ENCODE results near the gene ZSCAN5A.
"Not testable (repeated sequence)": the region's sequence is repeated elsewhere in the genome, so short reads cannot be mapped to it uniquely, and the experiment has no call there.

Gene ZSCAN5A

GRCh38 chr19:56314018-56314380, 640 bp downstream of the ZSCAN5A start:
- DNase-seq (ENCODE audit: low spot score): no peak

- DNase-seq (ENCODE audit: low spot score): no peak
Measured at GRCh38 chr19:56312787-56313657, 1.6 kb downstream of the ZSCAN5A start.

- DNase-seq (ENCODE audit: low spot score): no peak
Measured at GRCh38 chr19:56312342-56312741, 2.3 kb downstream of the ZSCAN5A start.

GRCh38 chr19:56310462-56310861, 4.2 kb downstream of the ZSCAN5A start:
- DNase-seq (ENCODE audit: low spot score): no peak

GRCh38 chr19:56309511-56310185, 5.0 kb downstream of the ZSCAN5A start:
- DNase-seq (ENCODE audit: low spot score): no peak

- DNase-seq (ENCODE audit: low spot score): no peak
Measured at GRCh38 chr19:56308792-56309191, 5.8 kb downstream of the ZSCAN5A start.

- not testable (repeated sequence) for DNase-seq (ENCODE audit: low spot score)
Measured at GRCh38 chr19:56307062-56307461, 7.6 kb downstream of the ZSCAN5A start.

GRCh38 chr19:56306016-56306415, 8.6 kb downstream of the ZSCAN5A start:
- DNase-seq (ENCODE audit: low spot score): no peak

GRCh38 chr19:56304243-56304642, 10.4 kb downstream of the ZSCAN5A start:
- DNase-seq (ENCODE audit: low spot score): no peak

GRCh38 chr19:56301886-56302620, 12.6 kb downstream of the ZSCAN5A start:
- no peak for DNase-seq (ENCODE audit: low spot score)

GRCh38 chr19:56301155-56301554, 13.5 kb downstream of the ZSCAN5A start:
- DNase-seq (ENCODE audit: low spot score): no peak

- no peak for DNase-seq (ENCODE audit: low spot score)
Measured at GRCh38 chr19:56299688-56300087, 15.0 kb downstream of the ZSCAN5A start.

GRCh38 chr19:56297010-56297409, 17.6 kb downstream of the ZSCAN5A start:
- no peak for DNase-seq (ENCODE audit: low spot score)

- DNase-seq (ENCODE audit: low spot score): no peak
Measured at GRCh38 chr19:56295531-56296455, 18.8 kb downstream of the ZSCAN5A start.

- DNase-seq (ENCODE audit: low spot score): peak; percentile 24
Measured at GRCh38 chr19:56294549-56294948, 20.1 kb downstream of the ZSCAN5A start.

GRCh38 chr19:56291867-56292266, 22.8 kb downstream of the ZSCAN5A start:
- no peak for DNase-seq (ENCODE audit: low spot score)

- no peak for DNase-seq (ENCODE audit: low spot score)
Measured at GRCh38 chr19:56290104-56290503, 24.5 kb downstream of the ZSCAN5A start.

- DNase-seq (ENCODE audit: low spot score): no peak
Measured at GRCh38 chr19:56284746-56285145, 29.9 kb downstream of the ZSCAN5A start.

GRCh38 chr19:56282809-56283208, 31.8 kb downstream of the ZSCAN5A start:
- no peak for DNase-seq (ENCODE audit: low spot score)

- no peak for DNase-seq (ENCODE audit: low spot score)
Measured at GRCh38 chr19:56273563-56274117, 41.0 kb downstream of the ZSCAN5A start.

- no peak for DNase-seq (ENCODE audit: low spot score)
Measured at GRCh38 chr19:56272161-56272798, 42.4 kb downstream of the ZSCAN5A start, which contains the start of gene EDDM13. EDDM13 (plus strand) TSS chr19:56272748; CDS start chr19:56272835, 87 bp downstream.
